Measurements from ENCODE around the gene MFSD2B. TPM values are rescaled to one million over a fixed set of nuclear protein-coding genes. Genes with fewer than 3 reads are reported as not detected.
"Not testable (repeated sequence)": the region's sequence is repeated elsewhere in the genome, so short reads cannot be mapped to it uniquely, and the experiment has no call there.

MFSD2B gene
- total RNA-seq, 2 donors from 2014 or later = 0.30 TPM; not detected in 1

DNA sequence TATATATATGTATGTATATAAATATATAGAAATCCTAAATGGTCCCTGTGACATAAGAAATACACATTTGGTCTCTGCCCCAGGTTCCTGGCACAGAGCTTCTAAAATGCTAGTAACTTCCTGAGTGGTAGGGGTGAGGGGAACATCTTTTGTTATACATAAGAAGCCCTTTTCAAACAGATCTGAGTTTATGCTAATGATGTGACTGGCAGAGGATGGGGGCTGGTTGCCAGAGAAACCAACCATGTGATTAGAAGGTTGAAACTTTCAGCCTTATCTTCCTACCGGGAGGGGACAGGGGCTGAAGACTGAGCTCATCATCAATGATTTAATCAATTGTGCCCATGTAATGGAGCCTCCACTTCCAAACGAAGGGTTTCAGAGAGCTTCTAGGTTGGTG lies 16.3 kb downstream of the MFSD2B start:
- TF ChIP-seq, protein P1, sequence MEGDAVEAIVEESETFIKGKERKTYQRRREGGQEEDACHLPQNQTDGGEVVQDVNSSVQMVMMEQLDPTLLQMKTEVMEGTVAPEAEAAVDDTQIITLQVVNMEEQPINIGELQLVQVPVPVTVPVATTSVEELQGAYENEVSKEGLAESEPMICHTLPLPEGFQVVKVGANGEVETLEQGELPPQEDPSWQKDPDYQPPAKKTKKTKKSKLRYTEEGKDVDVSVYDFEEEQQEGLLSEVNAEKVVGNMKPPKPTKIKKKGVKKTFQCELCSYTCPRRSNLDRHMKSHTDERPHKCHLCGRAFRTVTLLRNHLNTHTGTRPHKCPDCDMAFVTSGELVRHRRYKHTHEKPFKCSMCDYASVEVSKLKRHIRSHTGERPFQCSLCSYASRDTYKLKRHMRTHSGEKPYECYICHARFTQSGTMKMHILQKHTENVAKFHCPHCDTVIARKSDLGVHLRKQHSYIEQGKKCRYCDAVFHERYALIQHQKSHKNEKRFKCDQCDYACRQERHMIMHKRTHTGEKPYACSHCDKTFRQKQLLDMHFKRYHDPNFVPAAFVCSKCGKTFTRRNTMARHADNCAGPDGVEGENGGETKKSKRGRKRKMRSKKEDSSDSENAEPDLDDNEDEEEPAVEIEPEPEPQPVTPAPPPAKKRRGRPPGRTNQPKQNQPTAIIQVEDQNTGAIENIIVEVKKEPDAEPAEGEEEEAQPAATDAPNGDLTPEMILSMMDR (IDR thresholded peaks at IDR 0.05) = no peak
- Histone ChIP-seq H3K4me1 (no peaks in the 10 kb centered on the region), H3K27ac (no peak overlapping the region), H3K9me3 (no peaks in the 10 kb centered on the region), H3K4me3 (no peak overlapping the region), H3K27me3 (no peaks in the 10 kb centered on the region), H3K36me3 (peaks cover 27% of the 10 kb centered on the region)
- no peak for DNase-seq (ENCODE audit: low spot score)

DNA sequence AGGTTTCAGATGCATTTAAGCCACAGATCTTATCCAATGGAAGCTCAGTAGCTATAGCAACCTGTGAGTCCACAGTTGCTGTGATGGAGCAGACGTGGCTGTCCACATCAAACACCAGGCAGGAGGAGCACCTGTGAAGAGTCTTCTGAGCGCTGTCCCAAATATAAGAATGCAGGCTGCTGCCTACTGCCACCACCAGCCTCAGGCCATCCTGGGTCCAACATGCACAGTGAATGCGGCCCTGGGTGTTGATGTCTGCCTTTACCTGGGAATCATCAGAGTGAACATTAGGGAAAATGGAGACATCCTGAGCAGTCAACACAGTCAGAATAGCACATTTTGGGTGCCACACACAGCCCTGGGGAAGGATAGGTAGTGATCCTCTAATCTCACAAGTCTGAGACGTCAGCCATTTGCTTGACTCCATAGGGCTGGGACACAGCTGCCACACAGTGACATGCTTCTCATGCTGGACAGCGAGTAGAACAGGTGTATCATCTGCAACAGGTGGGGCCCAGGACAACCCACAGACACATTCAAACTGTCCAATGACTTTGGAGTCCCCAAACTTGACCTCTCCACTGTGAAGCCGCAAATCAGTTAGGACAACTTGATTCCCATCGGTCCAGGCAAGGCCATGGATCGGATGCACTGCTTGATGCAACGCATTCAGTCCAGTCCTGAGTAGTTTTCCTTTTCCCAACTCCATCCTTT lies 29.1 kb downstream of the MFSD2B start:
- Histone ChIP-seq H3K36me3 (peaks cover 32% of the 10 kb centered on the region), H3K27me3 (no peaks in the 10 kb centered on the region), H3K4me3 (no peak overlapping the region), H3K9me3 (no peaks in the 10 kb centered on the region), H3K4me1 (peaks cover 0 to 8% of the 10 kb centered on the region in 2 donors), H3K27ac (no peak overlapping the region)
- no peak for DNase-seq (ENCODE audit: low spot score)
- TF ChIP-seq, protein P1 (IDR thresholded peaks at IDR 0.05) = no peak

DNA sequence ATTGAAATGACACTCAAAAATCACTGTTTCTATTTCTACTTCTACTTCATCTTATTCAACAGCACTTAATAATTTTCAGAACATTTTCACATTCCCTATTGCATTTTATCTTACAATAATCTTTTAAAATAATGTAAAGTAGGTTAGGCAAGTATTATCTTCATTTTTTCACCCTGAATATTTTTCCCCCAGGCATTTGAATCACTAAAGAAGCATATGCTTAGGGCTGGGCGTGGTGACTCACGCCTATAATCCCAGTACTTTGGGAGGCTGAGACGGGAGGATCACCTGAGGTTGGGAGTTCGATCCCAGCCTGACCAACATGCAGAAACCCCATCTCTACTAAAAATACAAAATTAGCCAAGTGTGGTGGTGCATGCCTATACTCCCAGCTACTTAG lies 30.6 kb downstream of the MFSD2B start:
- H3K36me3 ChIP-seq = peaks cover 32% of the 10 kb centered on the region
- H3K27ac ChIP-seq = no peak overlapping the region
- no peaks in the 10 kb centered on the region for H3K9me3 ChIP-seq
- H3K27me3 ChIP-seq = no peaks in the 10 kb centered on the region
- TF ChIP-seq, protein P1 (IDR thresholded peaks at IDR 0.05) = no peak
- H3K4me3 ChIP-seq = no peak overlapping the region
- H3K4me1 ChIP-seq = peaks cover 0 to 7% of the 10 kb centered on the region in 2 donors
- DNase-seq (ENCODE audit: low spot score) = no peak

DNA sequence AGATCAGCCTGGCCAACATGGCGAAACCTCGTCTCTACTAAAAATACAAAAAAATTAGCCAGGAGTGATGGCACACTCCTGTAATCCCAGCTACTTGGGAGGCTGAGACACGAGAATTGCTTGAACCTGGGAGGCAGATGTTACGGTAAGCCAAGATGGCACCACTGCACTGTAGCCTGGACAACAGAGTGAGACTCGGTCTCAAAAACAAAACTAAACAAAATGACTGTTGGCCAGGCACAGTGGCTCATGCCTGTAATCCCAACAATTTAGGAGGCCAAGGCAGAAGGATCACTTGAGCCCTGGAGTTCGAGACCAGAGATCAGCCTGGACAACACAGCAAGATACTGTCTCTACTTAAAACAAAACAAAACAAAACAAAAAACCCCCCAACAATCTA lies 33.2 kb downstream of the MFSD2B start:
- H3K9me3 ChIP-seq; DNase-seq (ENCODE audit: low spot score); H3K4me3 ChIP-seq; H3K27me3 ChIP-seq; H3K27ac ChIP-seq: not testable (repeated sequence)
- Histone ChIP-seq H3K4me1 (peaks cover 0 to 12% of the 10 kb centered on the region in 2 donors), H3K36me3 (peaks cover 13% of the 10 kb centered on the region)

DNA sequence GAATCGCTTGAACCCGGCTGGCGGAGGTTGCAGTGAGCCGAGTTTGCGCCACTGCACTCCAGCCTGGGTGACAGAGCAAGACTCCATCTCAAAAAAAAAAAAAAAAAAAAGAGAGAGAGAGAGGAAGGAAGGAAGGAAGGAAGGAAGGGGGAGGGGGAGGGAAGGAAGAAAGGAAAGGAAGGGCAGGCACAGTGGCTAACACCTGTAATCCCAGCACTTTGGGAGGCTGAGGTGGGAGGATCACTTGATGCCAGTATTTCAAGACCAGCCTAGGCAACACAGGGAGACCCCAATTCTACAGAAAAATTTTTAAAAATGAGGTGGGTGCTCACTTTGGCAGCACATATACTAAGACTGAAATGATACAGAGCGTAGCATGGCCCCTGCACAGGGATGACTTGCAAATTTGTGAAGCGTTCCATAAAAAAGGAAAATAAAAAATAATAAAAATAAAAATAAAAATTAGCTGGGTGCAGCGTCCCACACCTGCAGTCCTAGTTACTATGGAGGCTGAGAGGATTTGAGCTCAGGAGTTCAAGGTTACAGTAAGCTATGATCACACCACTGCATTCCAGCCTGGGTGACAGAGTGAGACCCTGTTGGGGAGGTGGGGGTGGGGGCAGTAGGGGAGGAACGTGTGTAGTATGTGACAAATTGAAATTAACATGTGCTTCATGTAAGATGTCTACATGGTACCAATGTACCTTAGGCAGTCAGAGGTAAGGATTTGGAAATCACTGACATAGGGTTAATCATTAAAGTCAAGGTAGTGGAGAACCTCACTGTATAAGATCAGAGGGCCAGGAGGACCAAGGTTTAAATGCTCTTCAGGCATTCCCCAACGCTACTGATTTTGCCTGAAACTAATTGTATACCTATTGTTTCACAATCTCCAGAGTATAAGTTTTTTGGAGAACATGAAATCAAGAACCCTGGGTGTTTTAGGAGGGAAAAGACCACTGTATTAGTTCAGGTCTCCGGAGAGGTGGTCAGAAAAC lies 35.9 kb downstream of the MFSD2B start:
- Histone ChIP-seq H3K4me1 (peaks cover 0 to 26% of the 10 kb centered on the region in 2 donors), H3K27ac (no peak overlapping the region)

More for the DNA sequence above, 35.9 kb downstream of the MFSD2B start:
- Histone ChIP-seq H3K4me3 (no peak overlapping the region), H3K27me3 (no peaks in the 10 kb centered on the region), H3K36me3 (no peaks in the 10 kb centered on the region), H3K9me3 (no peaks in the 10 kb centered on the region)
- TF ChIP-seq, protein P1 (IDR thresholded peaks at IDR 0.05) = no peak
- no peak for DNase-seq (ENCODE audit: low spot score)
